HepG2 (cell line): ENCODE results near the gene MAPK8IP3. TPM values are rescaled to one million over a fixed set of nuclear protein-coding genes. Genes with fewer than 3 reads are reported as not detected.

ENCODE experiments used
- ARID2 ChIP-seq: sonication (generic); formaldehyde crosslinking; IDR thresholded peaks from 2 replicates; pipeline ENCODE4 v1.8.1; 2022; ENCODE audit warnings: mild to moderate bottlenecking, missing genetic modification reagents, borderline replicate concordance
- EED ChIP-seq: sonication (generic); formaldehyde crosslinking; IDR thresholded peaks from 2 replicates; pipeline ENCODE4 v1.5.0; 2020; ENCODE audit warnings: mild to moderate bottlenecking, missing genetic modification reagents
- GABPB1 ChIP-seq: IDR thresholded peaks from 2 replicates; pipeline ENCODE4 v1.6.1; 2016; ENCODE audit warnings: mild to moderate bottlenecking, missing genetic modification reagents, moderate library complexity, missing compliant biosample characterization
- IKZF5 ChIP-seq: IDR thresholded peaks from 2 replicates; pipeline ENCODE4 v1.6.1; 2018; ENCODE audit warnings: missing genetic modification reagents, mild to moderate bottlenecking, missing compliant biosample characterization
- KLF13 ChIP-seq: sonication (generic); formaldehyde crosslinking; IDR thresholded peaks from 2 replicates; pipeline ENCODE4 v1.4.0; 2020; ENCODE audit warnings: mild to moderate bottlenecking, missing genetic modification reagents
- MXD4 ChIP-seq: IDR thresholded peaks from 2 replicates; pipeline ENCODE4 v1.6.1; 2016; ENCODE audit warnings: mild to moderate bottlenecking, missing biosample characterization, missing genetic modification reagents
- MYNN ChIP-seq: sonication (generic); formaldehyde crosslinking; IDR thresholded peaks from 2 replicates; pipeline ENCODE4 v1.4.0; 2020; ENCODE audit warnings: mild to moderate bottlenecking, low read depth, missing genetic modification reagents
- NKX3-1 ChIP-seq: sonication (generic); formaldehyde crosslinking; IDR thresholded peaks from 2 replicates; pipeline ENCODE4 v1.5.0; 2020; ENCODE audit warnings: missing genetic modification reagents
- SMARCE1 ChIP-seq: fragments of 450-650 bp; IDR thresholded peaks from 2 replicates; pipeline ENCODE4 v1.6.1; 2017; ENCODE audit warnings: borderline replicate concordance
- SRSF4 ChIP-seq: fragments of 200-400 bp; formaldehyde crosslinking; IDR thresholded peaks from one replicate; pipeline ENCODE4 v1.6.1; 2018; ENCODE audit warnings: mild to moderate bottlenecking, low read depth, low read length, moderate library complexity; ENCODE audit not compliant: poor library complexity, severe bottlenecking
- WIZ ChIP-seq: sonication (generic); formaldehyde crosslinking; IDR thresholded peaks from 2 replicates; pipeline ENCODE4 v1.5.1; 2020; ENCODE audit warnings: mild to moderate bottlenecking, missing genetic modification reagents
- ZFP36 ChIP-seq: fragments of 150-350 bp; IDR thresholded peaks from 2 replicates; pipeline ENCODE4 v1.6.1; 2018; ENCODE audit warnings: borderline replicate concordance, low read length, low read depth; ENCODE audit not compliant: partially characterized antibody
- ZNF768 ChIP-seq: sonication (generic); formaldehyde crosslinking; IDR thresholded peaks from 2 replicates; pipeline ENCODE4 v1.4.0; 2020; ENCODE audit warnings: missing genetic modification reagents
- ZNF780A ChIP-seq: sonication (generic); formaldehyde crosslinking; IDR thresholded peaks from 2 replicates; pipeline ENCODE4 v1.8.0; 2022; ENCODE audit warnings: mild to moderate bottlenecking, missing genetic modification reagents, moderate library complexity
- polyA plus RNA-seq, 8 experiments: library from polyadenylated mRNA; depleted of rRNA in 3 of 8; stranded (reverse) in 7 of 8; unstranded in 1 of 8; fragments of >200 nt; fragmentation: Illumina TruSeq in 4 of 8; extraction: Trizol in 4 of 8; gene quantifications; 2 replicates each; pipeline versions ENCODE4 v1.2.1 to v1.2.3, GENCODE V29; 2011 to 2016; ENCODE audit warnings: low read depth in 4 of 8, missing spikeins in 1 of 8, mixed read lengths in 1 of 8; ENCODE audit not compliant: insufficient read depth in 1 of 8
- total RNA-seq, 5 experiments: library from RNA; depleted of rRNA; stranded (reverse); fragments of >200 nt; fragmentation: Illumina TruSeq; extraction: Trizol; gene quantifications; 2 replicates each; pipeline ENCODE4 v1.2.3, GENCODE V29; 2016; ENCODE audit warnings: low read depth in 1 of 5
- TF ChIP-seq, protein P1 (sequence below): sonication (generic); formaldehyde crosslinking; conservative IDR thresholded peaks from 2 replicates; pipeline ENCODE4 v1.8.0; 2022; ENCODE audit warnings: low read depth, missing genetic modification reagents
- TF ChIP-seq, protein P2 (sequence below): sonication (generic); formaldehyde crosslinking; IDR thresholded peaks from 2 replicates; pipeline ENCODE4 v1.4.0; 2020; ENCODE audit warnings: low read depth, missing genetic modification reagents
- TF ChIP-seq, protein P3 (sequence below): conservative IDR thresholded peaks from 2 replicates; pipeline ENCODE4 v1.6.1; 2018; ENCODE audit warnings: missing genetic modification reagents
- TF ChIP-seq, protein P4 (sequence below): sonication (generic); formaldehyde crosslinking; IDR thresholded peaks from 2 replicates; pipeline ENCODE4 v1.5.0; 2020; ENCODE audit warnings: mild to moderate bottlenecking, missing genetic modification reagents

Gene MAPK8IP3
- total and polyA plus RNA-seq, 2 of the 13 experiments (the other 11 are each of a cell fraction or from before 2014, with no cell fraction given), result 25.1 to 41.7 TPM

DNA sequence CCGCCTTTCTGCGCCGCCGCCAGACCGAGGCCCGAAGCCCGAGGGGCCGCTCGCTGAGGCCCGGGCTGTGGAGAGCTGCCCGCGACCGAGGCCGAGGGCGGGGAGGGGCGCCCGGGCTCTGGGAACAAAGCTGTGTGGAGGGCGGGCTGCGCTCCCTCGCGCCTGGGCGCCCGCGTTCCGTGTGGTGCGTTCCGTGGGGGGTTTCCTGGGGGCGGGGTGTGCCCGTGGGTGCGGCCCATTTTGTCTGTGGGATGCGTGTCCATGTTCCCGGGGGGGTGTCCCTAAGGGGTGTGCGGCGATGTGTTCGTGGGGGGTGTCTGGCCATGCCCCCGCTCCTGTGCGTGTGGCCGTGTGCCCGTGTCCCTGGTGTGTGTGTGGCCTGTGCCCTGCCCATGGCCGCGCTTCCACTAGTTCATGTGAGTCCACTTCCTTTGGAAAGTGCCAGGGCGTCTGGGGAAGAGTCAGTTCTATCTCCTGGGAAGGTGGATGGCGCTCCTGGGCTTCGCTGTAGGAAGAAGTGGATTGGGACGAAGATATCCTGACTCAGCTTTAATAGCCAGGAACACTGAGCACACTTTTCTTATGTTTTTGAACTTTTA lies 27.4 kb upstream of the MAPK8IP3 start (continued):
- TF ChIP-seq, protein P1, sequence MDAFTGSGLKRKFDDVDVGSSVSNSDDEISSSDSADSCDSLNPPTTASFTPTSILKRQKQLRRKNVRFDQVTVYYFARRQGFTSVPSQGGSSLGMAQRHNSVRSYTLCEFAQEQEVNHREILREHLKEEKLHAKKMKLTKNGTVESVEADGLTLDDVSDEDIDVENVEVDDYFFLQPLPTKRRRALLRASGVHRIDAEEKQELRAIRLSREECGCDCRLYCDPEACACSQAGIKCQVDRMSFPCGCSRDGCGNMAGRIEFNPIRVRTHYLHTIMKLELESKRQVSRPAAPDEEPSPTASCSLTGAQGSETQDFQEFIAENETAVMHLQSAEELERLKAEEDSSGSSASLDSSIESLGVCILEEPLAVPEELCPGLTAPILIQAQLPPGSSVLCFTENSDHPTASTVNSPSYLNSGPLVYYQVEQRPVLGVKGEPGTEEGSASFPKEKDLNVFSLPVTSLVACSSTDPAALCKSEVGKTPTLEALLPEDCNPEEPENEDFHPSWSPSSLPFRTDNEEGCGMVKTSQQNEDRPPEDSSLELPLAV (CRISPR knock-in tag), result no peak
- TF ChIP-seq, protein P2, sequence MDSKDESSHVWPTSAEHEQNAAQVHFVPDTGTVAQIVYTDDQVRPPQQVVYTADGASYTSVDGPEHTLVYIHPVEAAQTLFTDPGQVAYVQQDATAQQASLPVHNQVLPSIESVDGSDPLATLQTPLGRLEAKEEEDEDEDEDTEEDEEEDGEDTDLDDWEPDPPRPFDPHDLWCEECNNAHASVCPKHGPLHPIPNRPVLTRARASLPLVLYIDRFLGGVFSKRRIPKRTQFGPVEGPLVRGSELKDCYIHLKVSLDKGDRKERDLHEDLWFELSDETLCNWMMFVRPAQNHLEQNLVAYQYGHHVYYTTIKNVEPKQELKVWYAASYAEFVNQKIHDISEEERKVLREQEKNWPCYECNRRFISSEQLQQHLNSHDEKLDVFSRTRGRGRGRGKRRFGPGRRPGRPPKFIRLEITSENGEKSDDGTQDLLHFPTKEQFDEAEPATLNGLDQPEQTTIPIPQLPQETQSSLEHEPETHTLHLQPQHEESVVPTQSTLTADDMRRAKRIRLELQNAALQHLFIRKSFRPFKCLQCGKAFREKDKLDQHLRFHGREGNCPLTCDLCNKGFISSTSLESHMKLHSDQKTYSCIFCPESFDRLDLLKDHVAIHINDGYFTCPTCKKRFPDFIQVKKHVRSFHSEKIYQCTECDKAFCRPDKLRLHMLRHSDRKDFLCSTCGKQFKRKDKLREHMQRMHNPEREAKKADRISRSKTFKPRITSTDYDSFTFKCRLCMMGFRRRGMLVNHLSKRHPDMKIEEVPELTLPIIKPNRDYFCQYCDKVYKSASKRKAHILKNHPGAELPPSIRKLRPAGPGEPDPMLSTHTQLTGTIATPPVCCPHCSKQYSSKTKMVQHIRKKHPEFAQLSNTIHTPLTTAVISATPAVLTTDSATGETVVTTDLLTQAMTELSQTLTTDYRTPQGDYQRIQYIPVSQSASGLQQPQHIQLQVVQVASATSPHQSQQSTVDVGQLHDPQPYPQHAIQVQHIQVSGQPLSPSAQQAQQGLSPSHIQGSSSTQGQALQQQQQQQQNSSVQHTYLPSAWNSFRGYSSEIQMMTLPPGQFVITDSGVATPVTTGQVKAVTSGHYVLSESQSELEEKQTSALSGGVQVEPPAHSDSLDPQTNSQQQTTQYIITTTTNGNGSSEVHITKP (CRISPR knock-in tag), result no peak
- TF ChIP-seq ARID2 (CRISPR knock-in tag), result no peak
- no peak for TF ChIP-seq ZNF768 (CRISPR knock-in tag)
- TF ChIP-seq, protein P3, sequence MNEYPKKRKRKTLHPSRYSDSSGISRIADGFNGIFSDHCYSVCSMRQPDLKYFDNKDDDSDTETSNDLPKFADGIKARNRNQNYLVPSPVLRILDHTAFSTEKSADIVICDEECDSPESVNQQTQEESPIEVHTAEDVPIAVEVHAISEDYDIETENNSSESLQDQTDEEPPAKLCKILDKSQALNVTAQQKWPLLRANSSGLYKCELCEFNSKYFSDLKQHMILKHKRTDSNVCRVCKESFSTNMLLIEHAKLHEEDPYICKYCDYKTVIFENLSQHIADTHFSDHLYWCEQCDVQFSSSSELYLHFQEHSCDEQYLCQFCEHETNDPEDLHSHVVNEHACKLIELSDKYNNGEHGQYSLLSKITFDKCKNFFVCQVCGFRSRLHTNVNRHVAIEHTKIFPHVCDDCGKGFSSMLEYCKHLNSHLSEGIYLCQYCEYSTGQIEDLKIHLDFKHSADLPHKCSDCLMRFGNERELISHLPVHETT, result no peak
- TF ChIP-seq KLF13, result no peak
- no peak for TF ChIP-seq NKX3-1
- TF ChIP-seq ZFP36, result no peak
- TF ChIP-seq ZNF780A (CRISPR knock-in tag), result no peak
- TF ChIP-seq SMARCE1, result no peak
- no peak for TF ChIP-seq MYNN (CRISPR knock-in tag)
- TF ChIP-seq, protein P4, sequence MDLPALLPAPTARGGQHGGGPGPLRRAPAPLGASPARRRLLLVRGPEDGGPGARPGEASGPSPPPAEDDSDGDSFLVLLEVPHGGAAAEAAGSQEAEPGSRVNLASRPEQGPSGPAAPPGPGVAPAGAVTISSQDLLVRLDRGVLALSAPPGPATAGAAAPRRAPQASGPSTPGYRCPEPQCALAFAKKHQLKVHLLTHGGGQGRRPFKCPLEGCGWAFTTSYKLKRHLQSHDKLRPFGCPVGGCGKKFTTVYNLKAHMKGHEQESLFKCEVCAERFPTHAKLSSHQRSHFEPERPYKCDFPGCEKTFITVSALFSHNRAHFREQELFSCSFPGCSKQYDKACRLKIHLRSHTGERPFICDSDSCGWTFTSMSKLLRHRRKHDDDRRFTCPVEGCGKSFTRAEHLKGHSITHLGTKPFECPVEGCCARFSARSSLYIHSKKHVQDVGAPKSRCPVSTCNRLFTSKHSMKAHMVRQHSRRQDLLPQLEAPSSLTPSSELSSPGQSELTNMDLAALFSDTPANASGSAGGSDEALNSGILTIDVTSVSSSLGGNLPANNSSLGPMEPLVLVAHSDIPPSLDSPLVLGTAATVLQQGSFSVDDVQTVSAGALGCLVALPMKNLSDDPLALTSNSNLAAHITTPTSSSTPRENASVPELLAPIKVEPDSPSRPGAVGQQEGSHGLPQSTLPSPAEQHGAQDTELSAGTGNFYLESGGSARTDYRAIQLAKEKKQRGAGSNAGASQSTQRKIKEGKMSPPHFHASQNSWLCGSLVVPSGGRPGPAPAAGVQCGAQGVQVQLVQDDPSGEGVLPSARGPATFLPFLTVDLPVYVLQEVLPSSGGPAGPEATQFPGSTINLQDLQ (CRISPR knock-in tag), result peak; percentile 22; the same call in 1 of the 2 replicates
- no peak for TF ChIP-seq MXD4 (CRISPR knock-in tag)
- TF ChIP-seq GABPB1 (CRISPR knock-in tag), result no peak
- no peak for TF ChIP-seq WIZ (CRISPR knock-in tag)
- no peak for TF ChIP-seq IKZF5 (CRISPR knock-in tag)
- 0 out of 2 replicates have a peak, but pooled peaks have one; percentile 51 for TF ChIP-seq EED (CRISPR knock-in tag)
- TF ChIP-seq SRSF4, result no peak
